Fibroblast of skin of scalp (primary cell): ENCODE data around the gene TM4SF4.
A peak's percentile ranks its signal among the peaks of the same experiment; 100 is the strongest.

Experiments
- DNase-seq: peaks from one replicate; pipeline ENCODE4 v3.0.0-alpha.2; 2013

TM4SF4 gene

GRCh38 chr3:149486726-149487125 lies 12.2 kb downstream of the TM4SF4 start:
- DNase-seq: no peak

GRCh38 chr3:149487598-149488197 lies 13.2 kb downstream of the TM4SF4 start:
- DNase-seq: no peak

- peak; percentile 35 for DNase-seq
Measured at GRCh38 chr3:149489060-149489690, 14.7 kb downstream of the TM4SF4 start.

- no peak for DNase-seq
Measured at GRCh38 chr3:149490260-149490971, 15.9 kb downstream of the TM4SF4 start.

GRCh38 chr3:149493315-149494021 lies 19.0 kb downstream of the TM4SF4 start:
- no peak for DNase-seq

- DNase-seq: peak; percentile 71
Measured at GRCh38 chr3:149494022-149494758, 19.7 kb downstream of the TM4SF4 start.

- peak; percentile 63 for DNase-seq
Measured at GRCh38 chr3:149494759-149495580, 20.5 kb downstream of the TM4SF4 start.

- DNase-seq: no peak
Measured at GRCh38 chr3:149495581-149496125, 21.2 kb downstream of the TM4SF4 start.

- DNase-seq: no peak
Measured at GRCh38 chr3:149496891-149497290, 22.4 kb downstream of the TM4SF4 start.

- DNase-seq: no peak
Measured at GRCh38 chr3:149497966-149498670, 23.6 kb downstream of the TM4SF4 start.

- DNase-seq: peak; percentile 91
Measured at GRCh38 chr3:149501524-149501923, 27.0 kb downstream of the TM4SF4 start.

- DNase-seq: no peak
Measured at GRCh38 chr3:149502438-149502837, 27.9 kb downstream of the TM4SF4 start.

GRCh38 chr3:149506540-149506939 lies 32.0 kb downstream of the TM4SF4 start:
- peak; percentile 78 for DNase-seq

GRCh38 chr3:149506965-149507364 lies 32.5 kb downstream of the TM4SF4 start:
- DNase-seq: no peak

- DNase-seq: peak; percentile 66
Measured at GRCh38 chr3:149507491-149508324, 33.2 kb downstream of the TM4SF4 start.

- no peak for DNase-seq
Measured at GRCh38 chr3:149509526-149509925, 35.0 kb downstream of the TM4SF4 start.

- DNase-seq: no peak
Measured at GRCh38 chr3:149510480-149510879, 36.0 kb downstream of the TM4SF4 start.

- DNase-seq: no peak
Measured at GRCh38 chr3:149511040-149511626, 36.6 kb downstream of the TM4SF4 start.

- DNase-seq: peak; percentile 65
Measured at GRCh38 chr3:149512073-149512782, 37.7 kb downstream of the TM4SF4 start.
